ENCODE results near the gene HUWE1. TPM values are rescaled to one million over a fixed set of nuclear protein-coding genes. Genes with fewer than 3 reads are reported as not detected.

The HUWE1 gene
- total and polyA plus RNA-seq, 9 donors, result 52.4 to 97.9 (median 81.3) TPM

DNA sequence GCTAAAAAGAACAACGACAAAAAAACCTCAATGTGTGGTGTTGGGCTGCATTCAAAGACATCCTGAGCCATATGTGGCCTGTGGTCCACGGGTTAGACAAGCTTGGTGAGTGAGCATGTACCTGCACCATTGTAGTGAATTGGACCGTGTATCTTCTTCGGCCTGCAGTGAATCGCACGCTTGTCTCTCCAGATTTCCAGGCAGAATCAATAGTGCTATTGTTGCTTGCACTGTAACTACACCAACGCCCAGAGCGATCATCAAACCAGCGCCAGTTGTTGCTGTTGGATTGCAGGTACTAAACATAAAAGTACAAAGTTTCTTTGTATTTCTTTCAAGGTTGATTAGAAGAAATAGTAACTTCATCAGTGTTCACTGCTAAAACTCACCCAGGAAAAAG, 101.6 kb downstream of the HUWE1 start:
- H3K4me1 ChIP-seq (ENCODE audit: control insufficient read depth, insufficient read depth, low read length), result no peaks in the 10 kb centered on the region
- H3K36me3 ChIP-seq (ENCODE audit: control insufficient read depth, insufficient read depth, low read length), result peaks cover 41% of the 10 kb centered on the region
- H3K4me3 ChIP-seq (ENCODE audit: low read length), result no peak overlapping the region
- H3K27ac ChIP-seq (ENCODE audit: low read length), result no peak overlapping the region
- peaks cover 18% of the 10 kb centered on the region for H3K27me3 ChIP-seq (ENCODE audit: control insufficient read depth, insufficient read depth, low read length)
- no peaks in the 10 kb centered on the region for H3K9me3 ChIP-seq (replicated peaks; ENCODE audit: control insufficient read depth, low read depth, low read length)
- WGBS (ENCODE audit: insufficient coverage), result 84% methylated on average over 6 of the region's 9 CpGs
- no peak for DNase-seq

DNA sequence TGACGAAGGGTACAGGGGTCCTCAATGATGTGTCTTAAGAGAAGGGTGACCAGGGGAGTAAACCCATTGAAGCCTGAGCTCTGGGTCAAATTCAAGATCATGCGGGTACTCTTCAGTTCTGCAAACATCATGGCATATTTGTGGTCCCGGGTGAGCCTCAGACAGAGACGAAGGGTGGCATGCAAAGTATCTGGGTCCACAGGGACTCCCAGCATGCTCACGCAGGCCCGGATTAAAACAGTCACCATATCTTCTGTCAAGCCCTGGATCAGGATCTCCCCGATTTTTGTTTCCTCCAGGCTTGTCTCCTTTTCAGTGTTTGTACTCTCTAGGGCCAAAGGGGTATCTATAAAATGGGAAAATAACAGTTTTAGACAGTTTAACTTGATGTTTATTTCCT, 102.9 kb downstream of the HUWE1 start:
- Histone ChIP-seq H3K9me3 (replicated peaks; ENCODE audit: control insufficient read depth, low read depth, low read length) (no peaks in the 10 kb centered on the region), H3K4me1 (ENCODE audit: control insufficient read depth, insufficient read depth, low read length) (no peaks in the 10 kb centered on the region), H3K36me3 (ENCODE audit: control insufficient read depth, insufficient read depth, low read length) (peaks cover 36% of the 10 kb centered on the region), H3K27ac (ENCODE audit: low read length) (no peak overlapping the region), H3K4me3 (ENCODE audit: low read length) (no peak overlapping the region), H3K27me3 (ENCODE audit: control insufficient read depth, insufficient read depth, low read length) (peaks cover 18% of the 10 kb centered on the region)
- WGBS (ENCODE audit: insufficient coverage), result 90% methylated on average over 3 of the region's 7 CpGs
- DNase-seq, result no peak

DNA sequence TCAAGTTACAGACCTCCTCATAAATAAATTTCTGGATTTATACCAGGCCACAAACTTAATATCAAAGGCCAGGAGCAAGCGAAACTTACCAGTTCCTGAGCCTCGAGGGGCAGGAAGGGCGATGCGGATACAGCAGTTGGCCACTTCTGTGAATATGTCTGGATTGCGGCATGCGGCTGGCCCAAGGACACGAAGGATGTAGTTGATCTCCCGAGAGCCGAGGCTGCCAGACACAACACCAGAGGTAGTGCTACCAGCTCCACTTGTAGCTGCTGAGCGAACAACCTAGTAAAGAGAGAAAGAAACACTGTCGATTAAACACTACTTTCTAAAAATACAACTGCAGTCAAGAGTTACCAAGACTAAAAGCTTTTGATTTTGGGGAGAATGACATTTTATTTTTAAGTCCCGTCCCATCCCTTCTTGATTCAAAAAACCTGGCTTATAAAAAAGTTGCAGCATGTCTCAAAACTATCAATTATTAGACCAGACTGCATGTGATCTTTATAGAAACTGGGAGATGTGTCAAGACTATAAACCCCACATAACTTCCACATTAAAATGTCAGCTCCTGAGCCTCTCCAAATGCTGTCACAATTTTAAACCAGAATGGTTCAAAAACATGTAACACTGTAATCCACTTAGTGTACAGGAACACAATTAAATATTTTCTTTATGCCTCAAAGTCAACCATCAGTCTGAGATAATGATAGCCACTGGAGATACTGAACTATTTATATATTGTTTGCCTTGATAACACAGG, 105.6 kb downstream of the HUWE1 start:
- WGBS (ENCODE audit: insufficient coverage), result 94% methylated on average over 8 of the region's 12 CpGs
- DNase-seq, result no peak
- Histone ChIP-seq H3K4me3 (ENCODE audit: low read length) (no peak overlapping the region), H3K9me3 (replicated peaks; ENCODE audit: control insufficient read depth, low read depth, low read length) (no peaks in the 10 kb centered on the region), H3K36me3 (ENCODE audit: control insufficient read depth, insufficient read depth, low read length) (peaks cover 31% of the 10 kb centered on the region), H3K27me3 (ENCODE audit: control insufficient read depth, insufficient read depth, low read length) (peaks cover 15% of the 10 kb centered on the region), H3K4me1 (ENCODE audit: control insufficient read depth, insufficient read depth, low read length) (no peaks in the 10 kb centered on the region), H3K27ac (ENCODE audit: low read length) (no peak overlapping the region)

DNA sequence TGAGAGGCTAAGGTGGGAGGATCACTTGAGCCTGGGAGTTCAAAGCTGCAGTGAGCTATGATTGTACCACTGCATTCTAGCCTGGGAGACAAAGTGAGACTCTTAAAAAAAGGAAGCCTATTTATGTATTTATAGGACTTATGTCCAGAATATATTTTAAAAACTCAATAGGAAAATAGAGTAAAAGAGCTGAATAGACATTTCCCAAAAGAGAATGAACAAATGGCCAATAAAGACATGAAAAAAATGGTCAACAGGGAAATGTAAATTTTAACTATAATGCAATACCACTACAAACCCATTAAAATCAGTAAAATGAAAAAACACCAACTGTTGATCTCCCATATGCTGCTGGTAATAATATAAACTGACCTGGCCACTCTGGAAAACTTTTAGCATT, 115.0 kb downstream of the HUWE1 start:
- Histone ChIP-seq H3K27me3 (ENCODE audit: control insufficient read depth, insufficient read depth, low read length) (peaks cover 12% of the 10 kb centered on the region), H3K9me3 (replicated peaks; ENCODE audit: control insufficient read depth, low read depth, low read length) (no peaks in the 10 kb centered on the region), H3K27ac (ENCODE audit: low read length) (no peak overlapping the region), H3K4me3 (ENCODE audit: low read length) (no peak overlapping the region), H3K36me3 (ENCODE audit: control insufficient read depth, insufficient read depth, low read length) (peaks cover 28% of the 10 kb centered on the region), H3K4me1 (ENCODE audit: control insufficient read depth, insufficient read depth, low read length) (no peaks in the 10 kb centered on the region)
- no peak for DNase-seq

GRCh38 chrX:53563324-53563723, 123.2 kb downstream of the HUWE1 start:
- no peak overlapping the region for H3K27ac ChIP-seq (ENCODE audit: low read length)
- whole genome bisulfite sequencing (ENCODE audit: insufficient coverage), result 60% methylated on average over 1 of the region's 4 CpGs
- DNase-seq, result no peak
- no peaks in the 10 kb centered on the region for H3K9me3 ChIP-seq (replicated peaks; ENCODE audit: control insufficient read depth, low read depth, low read length)
- no peaks in the 10 kb centered on the region for H3K4me1 ChIP-seq (ENCODE audit: control insufficient read depth, insufficient read depth, low read length)
- peaks cover 40% of the 10 kb centered on the region for H3K27me3 ChIP-seq (ENCODE audit: control insufficient read depth, insufficient read depth, low read length)
- no peak overlapping the region for H3K4me3 ChIP-seq (ENCODE audit: low read length)
- peaks cover 63% of the 10 kb centered on the region for H3K36me3 ChIP-seq (ENCODE audit: control insufficient read depth, insufficient read depth, low read length)

- no peak for DNase-seq
- no peak overlapping the region for H3K27ac ChIP-seq (ENCODE audit: low read length)
- no peaks in the 10 kb centered on the region for H3K9me3 ChIP-seq (replicated peaks; ENCODE audit: control insufficient read depth, low read depth, low read length)
- peaks cover 42% of the 10 kb centered on the region for H3K27me3 ChIP-seq (ENCODE audit: control insufficient read depth, insufficient read depth, low read length)
- H3K4me3 ChIP-seq (ENCODE audit: low read length), result no peak overlapping the region
- WGBS (ENCODE audit: insufficient coverage), result 63% methylated on average over 1 of the region's 3 CpGs
- H3K4me1 ChIP-seq (ENCODE audit: control insufficient read depth, insufficient read depth, low read length), result no peaks in the 10 kb centered on the region
- peaks cover 72% of the 10 kb centered on the region for H3K36me3 ChIP-seq (ENCODE audit: control insufficient read depth, insufficient read depth, low read length)
Measured at GRCh38 chrX:53561912-53562311, 124.6 kb downstream of the HUWE1 start.

- 74% methylated on average over 4 of the region's 6 CpGs for WGBS (ENCODE audit: insufficient coverage)
Measured at GRCh38 chrX:53558646-53559045, 127.9 kb downstream of the HUWE1 start.

DNA sequence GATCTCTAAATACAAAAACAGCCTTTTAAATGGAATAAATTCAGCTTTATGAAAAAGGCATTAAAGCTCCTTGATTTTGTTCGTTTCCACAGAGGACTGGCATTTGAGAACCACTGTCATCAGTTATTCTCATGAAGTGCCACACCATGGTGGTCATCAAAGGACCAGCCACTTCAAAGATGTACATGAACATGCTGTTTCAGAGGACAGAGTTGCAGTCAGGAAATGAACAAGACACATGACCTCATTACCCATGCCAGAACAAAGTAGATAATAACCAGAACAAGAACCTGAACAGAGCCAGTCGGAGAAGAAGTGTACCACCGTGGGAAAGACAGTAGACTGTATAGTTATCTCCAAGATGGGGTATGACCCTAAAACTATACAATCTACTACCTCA, 129.7 kb downstream of the HUWE1 start:
- Histone ChIP-seq H3K4me3 (ENCODE audit: low read length) (no peak overlapping the region), H3K27ac (ENCODE audit: low read length) (no peak overlapping the region), H3K27me3 (ENCODE audit: control insufficient read depth, insufficient read depth, low read length) (peaks cover 31% of the 10 kb centered on the region), H3K36me3 (ENCODE audit: control insufficient read depth, insufficient read depth, low read length) (peaks cover 61% of the 10 kb centered on the region), H3K9me3 (replicated peaks; ENCODE audit: control insufficient read depth, low read depth, low read length) (no peaks in the 10 kb centered on the region), H3K4me1 (ENCODE audit: control insufficient read depth, insufficient read depth, low read length) (no peaks in the 10 kb centered on the region)
- DNase-seq, result no peak
- no CpG with 5 or more reads among the region's 3 CpGs for WGBS (ENCODE audit: insufficient coverage)

More at GRCh38 chrX:53558646-53559045, 127.9 kb downstream of the HUWE1 start:
- no peak overlapping the region for H3K27ac ChIP-seq (ENCODE audit: low read length)
- peaks cover 66% of the 10 kb centered on the region for H3K36me3 ChIP-seq (ENCODE audit: control insufficient read depth, insufficient read depth, low read length)
- no peak overlapping the region for H3K4me3 ChIP-seq (ENCODE audit: low read length)
- H3K9me3 ChIP-seq (replicated peaks; ENCODE audit: control insufficient read depth, low read depth, low read length), result no peaks in the 10 kb centered on the region
- DNase-seq, result no peak
- peaks cover 34% of the 10 kb centered on the region for H3K27me3 ChIP-seq (ENCODE audit: control insufficient read depth, insufficient read depth, low read length)
- H3K4me1 ChIP-seq (ENCODE audit: control insufficient read depth, insufficient read depth, low read length), result no peaks in the 10 kb centered on the region

DNA sequence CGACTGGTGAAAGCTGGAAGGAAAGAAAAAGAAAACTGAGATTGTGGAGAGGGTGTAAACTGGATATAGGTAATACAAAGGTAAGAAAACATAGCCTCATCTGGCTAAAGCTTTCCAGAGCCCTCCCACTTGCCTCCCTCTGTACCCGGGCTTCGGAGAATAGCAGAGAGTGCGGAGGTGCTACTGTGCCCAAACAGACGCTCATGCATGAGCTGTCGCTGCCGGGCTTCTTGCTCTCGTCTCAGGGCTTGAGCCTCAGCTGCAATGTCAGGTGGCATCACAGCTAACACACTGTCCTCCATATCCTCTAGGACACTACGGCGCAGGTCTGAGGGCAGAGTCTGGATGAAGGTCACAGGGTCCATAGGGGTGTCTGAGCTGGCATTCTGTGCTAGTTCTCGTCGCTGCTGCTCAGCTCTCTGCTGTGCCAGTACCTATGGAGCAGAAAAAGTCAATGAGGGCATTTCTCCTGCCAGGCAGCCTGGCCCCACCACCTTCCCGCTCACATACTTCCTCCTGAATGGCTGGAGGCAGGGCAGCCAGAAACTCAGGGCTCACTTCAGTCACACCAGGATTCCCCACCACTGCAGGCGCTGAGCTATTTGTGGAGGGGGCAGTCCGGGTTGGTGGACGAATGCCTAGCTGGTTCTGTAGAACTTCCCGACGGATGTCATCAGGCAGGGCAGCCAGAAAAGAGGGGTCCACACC, 135.6 kb downstream of the HUWE1 start:
- Histone ChIP-seq H3K4me1 (ENCODE audit: control insufficient read depth, insufficient read depth, low read length) (no peaks in the 10 kb centered on the region), H3K27ac (ENCODE audit: low read length) (no peak overlapping the region), H3K27me3 (ENCODE audit: control insufficient read depth, insufficient read depth, low read length) (peaks cover 44% of the 10 kb centered on the region), H3K9me3 (replicated peaks; ENCODE audit: control insufficient read depth, low read depth, low read length) (no peaks in the 10 kb centered on the region), H3K36me3 (ENCODE audit: control insufficient read depth, insufficient read depth, low read length) (peaks cover 65% of the 10 kb centered on the region), H3K4me3 (ENCODE audit: low read length) (no peak overlapping the region)
- no peak for DNase-seq
- 92% methylated on average over 10 of the region's 18 CpGs for WGBS (ENCODE audit: insufficient coverage)

- 86% methylated on average over 10 of the region's 12 CpGs for WGBS (ENCODE audit: insufficient coverage)
- H3K4me1 ChIP-seq (ENCODE audit: control insufficient read depth, insufficient read depth, low read length), result no peaks in the 10 kb centered on the region
- peaks cover 82% of the 10 kb centered on the region for H3K36me3 ChIP-seq (ENCODE audit: control insufficient read depth, insufficient read depth, low read length)
- peaks cover 57% of the 10 kb centered on the region for H3K27me3 ChIP-seq (ENCODE audit: control insufficient read depth, insufficient read depth, low read length)
- no peak overlapping the region for H3K4me3 ChIP-seq (ENCODE audit: low read length)
- H3K27ac ChIP-seq (ENCODE audit: low read length), result no peak overlapping the region
- no peaks in the 10 kb centered on the region for H3K9me3 ChIP-seq (replicated peaks; ENCODE audit: control insufficient read depth, low read depth, low read length)
- DNase-seq, result no peak
Measured at GRCh38 chrX:53547668-53548067, 138.9 kb downstream of the HUWE1 start.

Data from muscle of leg (tissue), 11 donors.